ENCODE measurements around the gene POLR3H.

- TF ChIP-seq YY1 (IDR thresholded peaks at IDR 0.05; ENCODE audit: low read depth) (no peak), TAF1 (IDR thresholded peaks at IDR 0.05; ENCODE audit: low read depth) (no peak), FOXM1 (IDR thresholded peaks at IDR 0.05; ENCODE audit: borderline replicate concordance, low read depth) (no peak), REST (IDR thresholded peaks at IDR 0.05; ENCODE audit: low read depth) (no peak), MAX (IDR thresholded peaks at IDR 0.05) (no peak), USF1 (IDR thresholded peaks at IDR 0.05) (no peak), RAD21 (IDR thresholded peaks at IDR 0.05; ENCODE audit: low read depth) (no peak), CEBPB (IDR thresholded peaks at IDR 0.05) (no peak), EP300 (IDR thresholded peaks at IDR 0.05; ENCODE audit: borderline replicate concordance) (no peak), TCF12 (IDR thresholded peaks at IDR 0.05; ENCODE audit: low read depth) (no peak), NFIC (IDR thresholded peaks at IDR 0.05) (no peak), CREB1 (IDR thresholded peaks at IDR 0.05; ENCODE audit: low read depth) (no peak), EGR1 (IDR thresholded peaks at IDR 0.05) (no peak)
Measured at GRCh38 chr22:41556561-41556960, 12.3 kb upstream of the POLR3H start.
